A549 (cell line): ENCODE results near the gene PODXL2.

Experiments used
- CHD4 ChIP-seq: fragments of 200-600 bp; sonication (generic); IDR thresholded peaks from 2 replicates; pipeline ENCODE4 v1.6.1; 2016; ENCODE audit warnings: antibody characterized with exemption, mild to moderate bottlenecking, borderline replicate concordance
- CTCF ChIP-seq: fragments of >200 bp; sonication (Bioruptor Twin); formaldehyde crosslinking; IDR thresholded peaks from 3 replicates; pipeline ENCODE4 v1.5.1; 2016
- EP300 ChIP-seq, 2 experiments: fragments of >200 bp; sonication (Bioruptor Twin); formaldehyde crosslinking; IDR thresholded peaks; 2 replicates in 1 of 2; 3 replicates in 1 of 2; pipeline ENCODE4 v1.6.1; 2016 to 2017
- HOXB5 ChIP-seq: fragments of 250-450 bp; sonication (Bioruptor Pico); IDR thresholded peaks from 2 replicates; pipeline ENCODE4 v1.5.0; 2020; ENCODE audit warnings: mild to moderate bottlenecking, moderate library complexity
- MAZ ChIP-seq: fragments of 150-350 bp; IDR thresholded peaks from 2 replicates; pipeline ENCODE4 v1.6.1; 2014; ENCODE audit warnings: antibody characterized with exemption, low read depth, low read length, borderline replicate concordance
- NFE2L2 ChIP-seq: fragments of 150-350 bp; conservative IDR thresholded peaks from 2 replicates; pipeline ENCODE4 v1.6.1; 2014; ENCODE audit warnings: low read length
- PHF8 ChIP-seq: fragments of 200-600 bp; sonication (generic); IDR thresholded peaks from 2 replicates; pipeline ENCODE4 v1.6.1; 2016; ENCODE audit warnings: low read depth, mild to moderate bottlenecking, antibody characterized with exemption, moderate library complexity, borderline replicate concordance
- POLR2A ChIP-seq: IDR thresholded peaks from 2 replicates; pipeline ENCODE4 v1.6.1; 2012; ENCODE audit warnings: mild to moderate bottlenecking, low read length
- RAD21 ChIP-seq, 2 experiments: fragments of >200 bp in 1 of 2; sonication (Bioruptor Twin) in 1 of 2; formaldehyde crosslinking in 1 of 2; IDR thresholded peaks in 1 of 2; conservative IDR thresholded peaks in 1 of 2; 2 replicates in 1 of 2; 3 replicates in 1 of 2; pipeline ENCODE4 v1.6.1; 2012 to 2018; ENCODE audit warnings: inconsistent platforms in 1 of 2
- RARB ChIP-seq: fragments of 250-450 bp; sonication (Bioruptor Pico); IDR thresholded peaks from 2 replicates; pipeline ENCODE4 v1.8.0; 2021; ENCODE audit warnings: mild to moderate bottlenecking, moderate library complexity
- REST ChIP-seq: fragments of 200-600 bp; sonication (generic); IDR thresholded peaks from 2 replicates; pipeline ENCODE4 v1.6.1; 2016; ENCODE audit warnings: antibody characterized with exemption, mild to moderate bottlenecking, moderate library complexity
- TP53 ChIP-seq: fragments of 250-450 bp; sonication (Bioruptor Pico); IDR thresholded peaks from 2 replicates; pipeline ENCODE4 v1.5.0; 2021; ENCODE audit warnings: mild to moderate bottlenecking, moderate library complexity
- USF2 ChIP-seq: fragments of 450-650 bp; IDR thresholded peaks from 2 replicates; pipeline ENCODE4 v1.6.1; 2014; ENCODE audit warnings: antibody characterized with exemption
- TF ChIP-seq, protein P1 (sequence below): IDR thresholded peaks from 2 replicates; pipeline ENCODE4 v1.6.1; 2012

- TF ChIP-seq TP53 (no peak), CTCF (no peak), PHF8 (no peak), EP300 (IDR thresholded peaks at IDR 0.05) (no peak), CHD4 (no peak), USF2 (no peak), MAZ (no peak), RAD21 (conservative IDR thresholded peaks at IDR 0.05 in 1 of 2, IDR thresholded peaks at IDR 0.05 in 1 of 2) (no peak), POLR2A (no peak), HOXB5 (CRISPR knock-in tag) (no peak), REST (no peak), NFE2L2 (no peak), RARB (CRISPR knock-in tag) (no peak)
- TF ChIP-seq, protein P1, sequence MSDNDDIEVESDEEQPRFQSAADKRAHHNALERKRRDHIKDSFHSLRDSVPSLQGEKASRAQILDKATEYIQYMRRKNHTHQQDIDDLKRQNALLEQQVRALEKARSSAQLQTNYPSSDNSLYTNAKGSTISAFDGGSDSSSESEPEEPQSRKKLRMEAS: no peak
Measured at GRCh38 chr3:127646501-127647046, 17.6 kb downstream of the PODXL2 start.
